ENCODE data around the gene FEV. TPM values are rescaled to one million over a fixed set of nuclear protein-coding genes. Genes with fewer than 3 reads are reported as not detected.

FEV gene
- polyA plus RNA-seq, 3 donors: not detected

DNA sequence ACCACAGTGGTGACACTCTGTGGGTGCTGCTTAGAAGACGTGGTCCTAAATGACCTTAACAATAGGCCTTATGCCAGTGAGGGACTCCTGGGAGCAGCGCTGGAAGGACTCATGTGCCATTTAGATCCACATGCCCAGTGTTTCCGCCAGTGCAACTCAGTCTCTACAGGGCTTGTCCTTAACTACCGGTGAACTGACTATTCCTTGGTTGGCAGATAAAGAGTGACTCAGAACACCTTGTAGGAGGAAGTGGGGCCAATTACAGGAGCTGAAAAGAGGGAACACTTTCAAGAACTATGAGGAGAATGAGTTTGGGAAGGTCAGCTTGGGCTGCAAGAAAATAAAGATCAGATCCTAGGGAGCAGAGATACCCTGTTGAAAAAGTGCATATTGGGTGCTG, 27.3 kb downstream of the FEV start:
- peaks cover 0 to 10% of the 10 kb centered on the region in 2 donors for H3K4me1 ChIP-seq (ENCODE audit: control insufficient read depth in 1 of 2, insufficient read depth in 2 of 2, low read length in 2 of 2)
- H2AFZ ChIP-seq (ENCODE audit: insufficient read depth, low read depth, low read length, poor library complexity, severe bottlenecking): no peak overlapping the region
- no peak overlapping the region for H3K9ac ChIP-seq (ENCODE audit: insufficient read depth, low read length, poor library complexity, severe bottlenecking)
- no peak overlapping the region for H3K4me2 ChIP-seq (replicated peaks; ENCODE audit: extremely low read depth, low read length, poor library complexity, severe bottlenecking)
- DNase-seq: no peak
- H4K20me1 ChIP-seq (ENCODE audit: insufficient read depth, low read length): no peaks in the 10 kb centered on the region
- H3K9me3 ChIP-seq (replicated peaks in 1 of 2; ENCODE audit: control insufficient read depth in 1 of 2, insufficient read depth in 1 of 2, low read length in 2 of 2): peaks cover 2 to 31% of the 10 kb centered on the region in 2 donors
- no peak overlapping the region for H3K27ac Mint-ChIP-seq
- intact Hi-C loops (cut with micrococcal nuclease): no loop called here
- WGBS (ENCODE audit: insufficient coverage): 83% methylated on average over 4 of the region's 4 CpGs
- peaks cover 54 to 77% of the 10 kb centered on the region in 2 donors for H3K27me3 ChIP-seq (ENCODE audit: control insufficient read depth in 2 of 2, insufficient read depth in 2 of 2, low read length in 2 of 2)
- no peak overlapping the region for H3K4me3 ChIP-seq (replicated peaks in 1 of 3; ENCODE audit: low read depth in 2 of 3, low read length in 3 of 3)
- H3K4me3 Mint-ChIP-seq: peak overlapping the region in 1 of 2 donors; percentile 1
- H3K36me3 Mint-ChIP-seq: peaks cover 0 to 4% of the 10 kb centered on the region in 2 donors
- H3K36me3 ChIP-seq (replicated peaks in 1 of 2; ENCODE audit: control insufficient read depth in 1 of 2, insufficient read depth in 2 of 2, low read length in 2 of 2): no peaks in the 10 kb centered on the region
- H3K27ac ChIP-seq (ENCODE audit: low read depth in 1 of 2, low read length in 2 of 2): no peak overlapping the region
- H3K27me3 Mint-ChIP-seq (ENCODE audit: low read depth in 3 of 3): peaks cover 66 to 90% (median 74%) of the 10 kb centered on the region in 3 donors
- H3K79me2 ChIP-seq (ENCODE audit: insufficient read depth, low read length): no peaks in the 10 kb centered on the region
- TF ChIP-seq, protein P1, sequence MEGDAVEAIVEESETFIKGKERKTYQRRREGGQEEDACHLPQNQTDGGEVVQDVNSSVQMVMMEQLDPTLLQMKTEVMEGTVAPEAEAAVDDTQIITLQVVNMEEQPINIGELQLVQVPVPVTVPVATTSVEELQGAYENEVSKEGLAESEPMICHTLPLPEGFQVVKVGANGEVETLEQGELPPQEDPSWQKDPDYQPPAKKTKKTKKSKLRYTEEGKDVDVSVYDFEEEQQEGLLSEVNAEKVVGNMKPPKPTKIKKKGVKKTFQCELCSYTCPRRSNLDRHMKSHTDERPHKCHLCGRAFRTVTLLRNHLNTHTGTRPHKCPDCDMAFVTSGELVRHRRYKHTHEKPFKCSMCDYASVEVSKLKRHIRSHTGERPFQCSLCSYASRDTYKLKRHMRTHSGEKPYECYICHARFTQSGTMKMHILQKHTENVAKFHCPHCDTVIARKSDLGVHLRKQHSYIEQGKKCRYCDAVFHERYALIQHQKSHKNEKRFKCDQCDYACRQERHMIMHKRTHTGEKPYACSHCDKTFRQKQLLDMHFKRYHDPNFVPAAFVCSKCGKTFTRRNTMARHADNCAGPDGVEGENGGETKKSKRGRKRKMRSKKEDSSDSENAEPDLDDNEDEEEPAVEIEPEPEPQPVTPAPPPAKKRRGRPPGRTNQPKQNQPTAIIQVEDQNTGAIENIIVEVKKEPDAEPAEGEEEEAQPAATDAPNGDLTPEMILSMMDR (IDR thresholded peaks at IDR 0.05): no peak
- peaks cover 2 to 26% (median 15%) of the 10 kb centered on the region in 7 donors for H3K9me3 Mint-ChIP-seq
- peaks cover 11% of the 10 kb centered on the region for H3K4me1 Mint-ChIP-seq

DNA sequence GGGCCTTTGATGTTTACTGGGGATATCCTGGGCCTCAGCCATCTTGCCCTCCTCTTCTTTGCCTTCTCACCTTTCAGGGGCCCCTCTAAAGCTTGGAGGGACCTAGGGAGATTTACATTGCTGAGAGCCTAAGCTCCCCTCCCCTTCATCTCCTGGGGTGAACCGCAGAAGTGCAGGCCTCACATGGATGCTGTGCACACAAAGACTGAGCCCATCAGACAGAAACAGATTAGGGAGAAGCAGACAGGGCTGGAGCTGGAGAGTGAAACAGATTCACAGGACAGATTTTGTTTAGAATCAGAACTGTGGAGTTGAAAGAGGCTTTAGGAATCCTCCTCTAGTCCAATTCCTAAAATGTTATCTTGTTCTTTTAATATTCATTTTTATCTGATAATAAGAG, 28.9 kb downstream of the FEV start:
- Mint-ChIP-seq H3K4me1 (peaks cover 8% of the 10 kb centered on the region), H3K27ac (no peak overlapping the region), H3K4me3 (peak overlapping the region in 1 of 2 donors; percentile 41), H3K36me3 (peaks cover 0 to under 1% of the 10 kb centered on the region in 2 donors), H3K9me3 (peaks cover 0 to 15% (median 6%) of the 10 kb centered on the region in 7 donors), H3K27me3 (ENCODE audit: low read depth in 3 of 3) (peaks cover 57 to 83% (median 62%) of the 10 kb centered on the region in 3 donors)
- Histone ChIP-seq H3K27ac (ENCODE audit: low read depth in 1 of 2, low read length in 2 of 2) (no peak overlapping the region), H3K4me3 (replicated peaks in 1 of 3; ENCODE audit: low read depth in 2 of 3, low read length in 3 of 3) (no peak overlapping the region), H3K9ac (ENCODE audit: insufficient read depth, low read length, poor library complexity, severe bottlenecking) (no peak overlapping the region), H2AFZ (ENCODE audit: insufficient read depth, low read depth, low read length, poor library complexity, severe bottlenecking) (no peak overlapping the region), H4K20me1 (ENCODE audit: insufficient read depth, low read length) (no peaks in the 10 kb centered on the region), H3K4me2 (replicated peaks; ENCODE audit: extremely low read depth, low read length, poor library complexity, severe bottlenecking) (no peak overlapping the region), H3K4me1 (ENCODE audit: control insufficient read depth in 1 of 2, insufficient read depth in 2 of 2, low read length in 2 of 2) (peaks cover 0 to 10% of the 10 kb centered on the region in 2 donors), H3K27me3 (ENCODE audit: control insufficient read depth in 2 of 2, insufficient read depth in 2 of 2, low read length in 2 of 2) (peaks cover 38 to 61% of the 10 kb centered on the region in 2 donors), H3K9me3 (replicated peaks in 1 of 2; ENCODE audit: control insufficient read depth in 1 of 2, insufficient read depth in 1 of 2, low read length in 2 of 2) (peaks cover 0 to 16% of the 10 kb centered on the region in 2 donors), H3K79me2 (ENCODE audit: insufficient read depth, low read length) (no peaks in the 10 kb centered on the region), H3K36me3 (replicated peaks in 1 of 2; ENCODE audit: control insufficient read depth in 1 of 2, insufficient read depth in 2 of 2, low read length in 2 of 2) (no peaks in the 10 kb centered on the region)
- DNase-seq: no peak
- no CpG with 5 or more reads among the region's 1 CpG for WGBS (ENCODE audit: insufficient coverage)
- TF ChIP-seq, protein P1 (IDR thresholded peaks at IDR 0.05): no peak
- intact Hi-C loops (cut with micrococcal nuclease): no loop called here
